ENCODE measurements around the gene SPCS1.

Gene SPCS1

GRCh38 chr3:52733256-52733891 lies 27.5 kb downstream of the SPCS1 start:
- DNase-seq = no peak

GRCh38 chr3:52739730-52740129 lies 33.8 kb downstream of the SPCS1 start:
- DNase-seq = no peak

GRCh38 chr3:52742418-52743041 lies 36.6 kb downstream of the SPCS1 start:
- DNase-seq = no peak

- no peak for DNase-seq
These were observed 37.2 kb downstream of the SPCS1 start for GRCh38 chr3:52743152-52743551.

- no peak for DNase-seq
These were observed 37.8 kb downstream of the SPCS1 start for GRCh38 chr3:52743721-52744120.

- DNase-seq = no peak
These were observed 46.2 kb downstream of the SPCS1 start for GRCh38 chr3:52752045-52752660.

- no peak for DNase-seq
These were observed 48.5 kb downstream of the SPCS1 start for GRCh38 chr3:52754373-52754772.

GRCh38 chr3:52756141-52756540 lies 50.2 kb downstream of the SPCS1 start:
- DNase-seq = no peak

Data from CD4-positive, alpha-beta T cell treated with Interleukin-6 for 4 hours (primary cell).